GM12878 (cell line): Measurements from ENCODE around the gene TMEM191B. TPM values are rescaled to one million over a fixed set of nuclear protein-coding genes. Genes with fewer than 3 reads are reported as not detected.
A peak's percentile ranks its signal among the peaks of the same experiment; 100 is the strongest.
"Not testable (repeated sequence)": the region's sequence is repeated elsewhere in the genome, so short reads cannot be mapped to it uniquely, and the experiment has no call there.

Experiments
- ATAC-seq: fragments of 200-7000 bp; cut with Tn5 transposase; 3 replicates; pipeline ENCODE4 v1.9.1; 2020; ENCODE audit warnings: mild to moderate bottlenecking, moderate library complexity
- BruUV-seq: library from RNA; stranded (reverse); fragments of 400-500 nt; replicated peaks from 2 replicates; lab custom pipeline; 2021; lab: Mats Ljungman, UMichigan
- CTCF ChIA-PET: fragments of 300-600 bp; sonication (Branson Sonifier 250); formaldehyde crosslinking; extraction: SDS; loops from one replicate; lab custom pipeline; 2021; ENCODE audit warnings: inconsistent platforms; lab: Yijun Ruan, JAX
- POLR2A ChIA-PET: fragments of 350-600 bp; formaldehyde crosslinking; extraction: SDS; loops from one replicate; lab custom pipeline; 2021; ENCODE audit warnings: inconsistent platforms; lab: Charles Lee
- RAD21 ChIA-PET: fragments of 300-600 bp; sonication (Branson Sonifier 250); formaldehyde crosslinking; loops from one replicate; lab custom pipeline; 2023; ENCODE audit warnings: antibody characterized with exemption; ENCODE audit not compliant: unreplicated experiment; lab: Charles Lee
- SMC1A ChIA-PET: fragments of 300-600 bp; sonication (Branson Sonifier 250); formaldehyde crosslinking; loops from one replicate; lab custom pipeline; 2023; ENCODE audit not compliant: unreplicated experiment, uncharacterized antibody; lab: Charles Lee
- DNase-seq: peaks from one replicate; pipeline ENCODE4 v3.0.0-alpha.2; 2011; ENCODE audit warnings: low read depth, low spot score
- FAIRE-seq: peaks from 3 replicates; lab custom pipeline; 2011; peaks lifted over from hg19 to GRCh38; lab: Jason Lieb, UNC
- H2AFZ ChIP-seq: 2 replicates; pipeline ENCODE4 v1.6.0; 2011; ENCODE audit warnings: low read depth, low read length, control low read depth; ENCODE audit not compliant: control insufficient read depth
- H3K27ac ChIP-seq: 2 replicates; pipeline ENCODE4 v1.5.1; 2011; ENCODE audit warnings: control low read depth; ENCODE audit not compliant: control insufficient read depth, insufficient read depth
- H3K27me3 ChIP-seq, 2 experiments: replicated peaks in 1 of 2; 2 replicates each; pipeline versions ENCODE4 v1.6.0 to v1.6.1; 2011; ENCODE audit warnings: low read length in 1 of 2; ENCODE audit not compliant: control insufficient read depth in 2 of 2, insufficient read depth in 2 of 2
- H3K36me3 ChIP-seq, 2 experiments: 2 replicates each; pipeline ENCODE4 v1.5.1; 2011; ENCODE audit warnings: low read length in 1 of 2; ENCODE audit not compliant: control insufficient read depth in 2 of 2, insufficient read depth in 2 of 2
- H3K4me1 ChIP-seq: 2 replicates; pipeline ENCODE4 v1.6.1; 2011; ENCODE audit warnings: mild to moderate bottlenecking, low read length, moderate library complexity, mixed read lengths; ENCODE audit not compliant: control insufficient read depth, insufficient read depth
- H3K4me2 ChIP-seq: 2 replicates; pipeline ENCODE4 v1.6.0; 2011; ENCODE audit warnings: control low read depth; ENCODE audit not compliant: control insufficient read depth, insufficient read depth
- H3K4me3 ChIP-seq: fragments of 200-600 bp; sonication (generic); 2 replicates; pipeline ENCODE4 v1.5.1; 2016
- H3K79me2 ChIP-seq: 2 replicates; pipeline ENCODE4 v1.6.0; 2011; ENCODE audit warnings: low read length; ENCODE audit not compliant: control insufficient read depth, insufficient read depth
- H3K9ac ChIP-seq: 2 replicates; pipeline ENCODE4 v1.8.0; 2011; ENCODE audit warnings: low read length, control low read depth, mixed read lengths; ENCODE audit not compliant: control insufficient read depth, insufficient read depth
- H3K9me3 ChIP-seq: replicated peaks from 3 replicates; pipeline ENCODE4 v1.5.1; 2011; ENCODE audit warnings: mild to moderate bottlenecking, low read length; ENCODE audit not compliant: control insufficient read depth, insufficient read depth
- H4K20me1 ChIP-seq: 2 replicates; pipeline ENCODE4 v1.6.0; 2011; ENCODE audit not compliant: control insufficient read depth, insufficient read depth
- WGBS: methylation state at CpG from one replicate; pipeline ENCODE4 v1.1.6; 2016; ENCODE audit warnings: low lambda C conversion rate; ENCODE audit not compliant: insufficient replicate concordance, insufficient coverage; ENCODE audit errors: missing lambda C conversion rate; 5-methylcytosine and 5-hydroxymethylcytosine counted together
- in situ Hi-C: fragments of 300-500 bp; cut with MboI; formaldehyde crosslinking; loops from 9 replicates; pipeline ENCODE4 v1.14.3; 2018; ENCODE audit warnings: mixed read lengths
- intact Hi-C: fragments of 100-400 bp; cut with micrococcal nuclease; formaldehyde crosslinking; loops from one replicate; pipeline ENCODE4 v1.14.2; 2022; ENCODE audit not compliant: unreplicated experiment
- polyA plus RNA-seq, 11 experiments: library from polyadenylated mRNA; depleted of rRNA in 4 of 11; unstranded in 6 of 11; stranded (reverse) in 5 of 11; fragments of >200 nt; fragmentation: Nextera tagmentation in 4 of 11; fragmentation: Illumina TruSeq in 1 of 11; extraction: Ambion mirVana in 4 of 11; extraction: Trizol in 1 of 11; gene quantifications; 1 replicate in 1 of 11; 2 replicates in 10 of 11; pipeline versions ENCODE4 v1.2.1 to v1.2.3, GENCODE V29; 2011 to 2016; ENCODE audit warnings: inconsistent platforms in 2 of 11, missing spikeins in 2 of 11, low read depth in 1 of 11
- total RNA-seq, 4 experiments: library from RNA; depleted of rRNA in 3 of 4; stranded (reverse); fragments of >200 nt in 3 of 4; fragmentation: Illumina TruSeq in 1 of 4; extraction: Trizol in 1 of 4; gene quantifications; 2 replicates each; pipeline versions ENCODE4 v1.2.1 to v1.2.3, GENCODE V29; 2013 to 2021

TMEM191B gene
- total and polyA plus RNA-seq, 10 of the 15 experiments (the other 5 are each of a cell fraction or from before 2014, with no cell fraction given): 0.67 to 3.1 (median 1.3) TPM; not detected in 4

DNA sequence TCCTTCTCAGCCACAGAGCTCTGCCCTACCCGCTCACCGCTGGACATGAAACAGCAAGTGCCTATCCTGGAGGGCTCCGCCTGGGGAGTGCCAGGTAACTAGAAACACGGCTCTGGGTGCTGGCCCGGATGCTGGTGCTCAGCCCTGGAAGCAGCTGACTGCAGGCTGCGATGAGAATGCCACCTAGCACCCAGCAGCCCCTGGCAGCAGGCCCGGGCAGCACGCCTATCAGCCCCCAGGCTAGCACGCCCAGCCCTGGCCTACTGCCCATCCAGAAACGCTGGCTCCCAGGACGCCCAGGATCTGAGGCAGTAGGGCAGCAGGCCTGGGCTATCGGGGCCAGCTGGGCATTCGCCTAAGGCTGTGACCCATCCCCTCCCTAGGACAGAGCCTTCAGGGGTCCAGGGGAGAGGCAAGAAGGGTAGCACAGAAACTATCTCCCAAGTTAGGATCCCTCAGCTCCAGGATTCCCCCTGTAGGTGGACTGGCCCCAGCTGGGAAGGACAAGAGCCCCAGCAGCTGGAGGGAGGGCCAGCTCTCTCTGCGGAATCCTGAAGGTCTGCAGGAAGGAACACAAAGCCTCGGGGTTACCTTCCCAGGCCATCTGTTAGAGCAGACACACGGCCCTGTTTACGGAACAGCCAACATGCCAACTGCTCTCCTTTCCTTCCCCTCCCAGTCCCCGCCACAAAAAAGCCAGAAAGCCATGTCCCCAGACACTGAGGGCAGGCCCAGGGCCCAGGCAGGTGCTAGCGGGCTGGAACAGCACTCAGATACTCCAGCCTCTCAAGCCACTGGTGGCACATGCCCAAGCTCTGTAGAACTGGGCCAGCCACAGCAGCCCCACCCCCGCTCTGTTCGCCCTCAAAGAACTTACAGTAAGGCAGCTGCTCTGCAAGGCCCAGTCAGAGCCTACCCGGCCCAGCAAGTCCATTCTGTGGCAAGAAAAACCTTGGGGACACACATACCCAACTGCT is 27.0 kb downstream of the TMEM191B start:
- ATAC-seq, RAD21 ChIA-PET: not testable (repeated sequence)

GRCh38 chr22:18558516-18558915 is 30.9 kb downstream of the TMEM191B start:
- RAD21 ChIA-PET, H3K27ac ChIP-seq, CTCF ChIA-PET, H4K20me1 ChIP-seq, in situ Hi-C loops, DNase-seq, H3K79me2 ChIP-seq, H3K9ac ChIP-seq, H3K4me3 ChIP-seq, H3K36me3 ChIP-seq, H3K4me2 ChIP-seq, intact Hi-C loops, H3K27me3 ChIP-seq, POLR2A ChIA-PET, ATAC-seq, H2AFZ ChIP-seq, FAIRE-seq, H3K4me1 ChIP-seq, H3K9me3 ChIP-seq, SMC1A ChIA-PET: not testable (repeated sequence)
- TSS peak; percentile 44 for BruUV-seq
- no CpG with 5 or more reads among the region's 4 CpGs for WGBS

More for the DNA sequence above, 27.0 kb downstream of the TMEM191B start:
- H3K9ac ChIP-seq, H3K27ac ChIP-seq, H3K4me3 ChIP-seq, H4K20me1 ChIP-seq, H3K4me2 ChIP-seq, H3K27me3 ChIP-seq, FAIRE-seq, CTCF ChIA-PET, H3K36me3 ChIP-seq, BruUV-seq, H2AFZ ChIP-seq, H3K79me2 ChIP-seq, in situ Hi-C loops, H3K9me3 ChIP-seq, H3K4me1 ChIP-seq, SMC1A ChIA-PET, DNase-seq, POLR2A ChIA-PET, intact Hi-C loops: not testable (repeated sequence)
- WGBS: 33% methylated on average over 3 of the region's 22 CpGs

DNA sequence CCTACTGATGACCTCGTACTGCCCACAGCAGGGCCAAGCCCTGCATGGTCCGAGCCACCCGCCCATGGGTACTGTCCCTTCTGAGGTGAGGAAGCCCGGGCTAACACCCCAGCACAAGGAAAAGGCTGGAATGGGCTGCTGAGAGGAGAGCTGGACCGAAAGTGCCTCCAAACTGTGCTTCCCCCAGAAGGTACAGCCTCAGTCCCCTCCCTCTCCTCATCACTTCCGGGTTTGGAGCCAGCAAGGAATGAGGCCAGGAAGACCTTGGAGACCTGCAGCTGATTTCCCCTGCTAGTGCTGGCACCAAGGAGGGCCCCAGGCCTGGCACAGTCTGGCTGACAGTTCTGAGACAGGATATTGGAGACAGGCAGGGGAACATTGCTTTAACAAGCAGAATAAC is 31.3 kb downstream of the TMEM191B start:
- RAD21 ChIA-PET, H2AFZ ChIP-seq, DNase-seq, H3K36me3 ChIP-seq, H3K9me3 ChIP-seq, H3K4me3 ChIP-seq, H3K27me3 ChIP-seq, H3K4me1 ChIP-seq, H3K27ac ChIP-seq, SMC1A ChIA-PET, BruUV-seq, FAIRE-seq, in situ Hi-C loops, H3K4me2 ChIP-seq, H3K9ac ChIP-seq, POLR2A ChIA-PET, ATAC-seq, intact Hi-C loops, CTCF ChIA-PET, H4K20me1 ChIP-seq, H3K79me2 ChIP-seq: not testable (repeated sequence)
- no CpG with 5 or more reads among the region's 6 CpGs for WGBS
